ENCODE measurements around the gene METRNL. TPM values are rescaled to one million over a fixed set of nuclear protein-coding genes. Genes with fewer than 3 reads are reported as not detected.

METRNL gene
- total RNA-seq, 1 donor = 72.7 TPM

- H3K4me3 ChIP-seq (ENCODE audit: low read length) = no peak overlapping the region
- H3K9me3 ChIP-seq (ENCODE audit: low read depth, low read length) = no peaks in the 10 kb centered on the region
- H3K4me1 ChIP-seq (ENCODE audit: insufficient read depth, low read length) = peaks cover 69% of the 10 kb centered on the region
- no peaks in the 10 kb centered on the region for H3K27me3 ChIP-seq (ENCODE audit: insufficient read depth, low read length)
These were observed 8.5 kb downstream of the METRNL start for GRCh38 chr17:83087788-83088360.

GRCh38 chr17:83088451-83088850, 9.0 kb downstream of the METRNL start:
- no peaks in the 10 kb centered on the region for H3K27me3 ChIP-seq (ENCODE audit: insufficient read depth, low read length)
- no peaks in the 10 kb centered on the region for H3K9me3 ChIP-seq (ENCODE audit: low read depth, low read length)
- peaks cover 63% of the 10 kb centered on the region for H3K4me1 ChIP-seq (ENCODE audit: insufficient read depth, low read length)
- H3K4me3 ChIP-seq (ENCODE audit: low read length) = no peak overlapping the region

- no peaks in the 10 kb centered on the region for H3K27me3 ChIP-seq (ENCODE audit: insufficient read depth, low read length)
- H3K4me1 ChIP-seq (ENCODE audit: insufficient read depth, low read length) = peaks cover 58% of the 10 kb centered on the region
- no peaks in the 10 kb centered on the region for H3K9me3 ChIP-seq (ENCODE audit: low read depth, low read length)
- no peak overlapping the region for H3K4me3 ChIP-seq (ENCODE audit: low read length)
These were observed 9.5 kb downstream of the METRNL start for GRCh38 chr17:83088909-83089308.

- H3K9me3 ChIP-seq (ENCODE audit: low read depth, low read length) = no peaks in the 10 kb centered on the region
- H3K27me3 ChIP-seq (ENCODE audit: insufficient read depth, low read length) = no peaks in the 10 kb centered on the region
- H3K4me1 ChIP-seq (ENCODE audit: insufficient read depth, low read length) = peaks cover 52% of the 10 kb centered on the region
- H3K4me3 ChIP-seq (ENCODE audit: low read length) = no peak overlapping the region
These were observed 10.1 kb downstream of the METRNL start for GRCh38 chr17:83089328-83090132.

GRCh38 chr17:83090444-83091256, 11.2 kb downstream of the METRNL start:
- Histone ChIP-seq H3K4me3 (ENCODE audit: low read length) (no peak overlapping the region), H3K27me3 (ENCODE audit: insufficient read depth, low read length) (no peaks in the 10 kb centered on the region), H3K4me1 (ENCODE audit: insufficient read depth, low read length) (peaks cover 41% of the 10 kb centered on the region), H3K9me3 (ENCODE audit: low read depth, low read length) (no peaks in the 10 kb centered on the region)

GRCh38 chr17:83091257-83092141, 12.1 kb downstream of the METRNL start:
- Histone ChIP-seq H3K4me1 (ENCODE audit: insufficient read depth, low read length) (peaks cover 33% of the 10 kb centered on the region), H3K4me3 (ENCODE audit: low read length) (no peak overlapping the region), H3K9me3 (ENCODE audit: low read depth, low read length) (no peaks in the 10 kb centered on the region), H3K27me3 (ENCODE audit: insufficient read depth, low read length) (no peaks in the 10 kb centered on the region)

GRCh38 chr17:83092186-83092585, 12.8 kb downstream of the METRNL start:
- H3K4me3 ChIP-seq (ENCODE audit: low read length) = no peak overlapping the region
- H3K9me3 ChIP-seq (ENCODE audit: low read depth, low read length) = no peaks in the 10 kb centered on the region
- no peaks in the 10 kb centered on the region for H3K27me3 ChIP-seq (ENCODE audit: insufficient read depth, low read length)
- peaks cover 26% of the 10 kb centered on the region for H3K4me1 ChIP-seq (ENCODE audit: insufficient read depth, low read length)

- Histone ChIP-seq H3K9me3 (ENCODE audit: low read depth, low read length) (no peaks in the 10 kb centered on the region), H3K27me3 (ENCODE audit: insufficient read depth, low read length) (no peaks in the 10 kb centered on the region), H3K4me1 (ENCODE audit: insufficient read depth, low read length) (peaks cover 19% of the 10 kb centered on the region), H3K4me3 (ENCODE audit: low read length) (no peak overlapping the region)
These were observed 13.5 kb downstream of the METRNL start for GRCh38 chr17:83092931-83093330.

GRCh38 chr17:83093506-83093905, 14.1 kb downstream of the METRNL start:
- peaks cover 2% of the 10 kb centered on the region for H3K27me3 ChIP-seq (ENCODE audit: insufficient read depth, low read length)
- no peaks in the 10 kb centered on the region for H3K9me3 ChIP-seq (ENCODE audit: low read depth, low read length)
- no peak overlapping the region for H3K4me3 ChIP-seq (ENCODE audit: low read length)
- H3K4me1 ChIP-seq (ENCODE audit: insufficient read depth, low read length) = peaks cover 13% of the 10 kb centered on the region

GRCh38 chr17:83094291-83094690, 14.9 kb downstream of the METRNL start:
- Histone ChIP-seq H3K9me3 (ENCODE audit: low read depth, low read length) (no peaks in the 10 kb centered on the region), H3K4me3 (ENCODE audit: low read length) (no peak overlapping the region), H3K4me1 (ENCODE audit: insufficient read depth, low read length) (peaks cover 8% of the 10 kb centered on the region), H3K27me3 (ENCODE audit: insufficient read depth, low read length) (peaks cover 6% of the 10 kb centered on the region)

GRCh38 chr17:83095016-83095415, 15.6 kb downstream of the METRNL start:
- peaks cover 10% of the 10 kb centered on the region for H3K4me1 ChIP-seq (ENCODE audit: insufficient read depth, low read length)
- H3K4me3 ChIP-seq (ENCODE audit: low read length) = no peak overlapping the region
- H3K27me3 ChIP-seq (ENCODE audit: insufficient read depth, low read length) = peaks cover 12% of the 10 kb centered on the region
- no peaks in the 10 kb centered on the region for H3K9me3 ChIP-seq (ENCODE audit: low read depth, low read length)

GRCh38 chr17:83096401-83097224, 17.2 kb downstream of the METRNL start:
- H3K27me3 ChIP-seq (ENCODE audit: insufficient read depth, low read length) = peaks cover 12% of the 10 kb centered on the region
- no peak overlapping the region for H3K4me3 ChIP-seq (ENCODE audit: low read length)

GRCh38 chr17:83097831-83098230, 18.4 kb downstream of the METRNL start:
- H3K27me3 ChIP-seq (ENCODE audit: insufficient read depth, low read length) = peaks cover 12% of the 10 kb centered on the region
- H3K4me1 ChIP-seq (ENCODE audit: insufficient read depth, low read length) = peaks cover 16% of the 10 kb centered on the region
- no peaks in the 10 kb centered on the region for H3K9me3 ChIP-seq (ENCODE audit: low read depth, low read length)
- no peak overlapping the region for H3K4me3 ChIP-seq (ENCODE audit: low read length)

More at GRCh38 chr17:83096401-83097224, 17.2 kb downstream of the METRNL start:
- Histone ChIP-seq H3K9me3 (ENCODE audit: low read depth, low read length) (no peaks in the 10 kb centered on the region), H3K4me1 (ENCODE audit: insufficient read depth, low read length) (peaks cover 15% of the 10 kb centered on the region)

Measured in mononuclear cell (primary cell).